Cerebellar cortex (tissue), 1 donor: ENCODE measurements around the gene TMEM130.
A peak's percentile ranks its signal among the peaks of the same experiment; 100 is the strongest.

Experiments used
- DNase-seq: peaks from one replicate; pipeline ENCODE4 v3.0.0-alpha.2; 2015; ENCODE audit warnings: low spot score

Gene TMEM130

GRCh38 chr7:98841179-98841997 is 28.4 kb downstream of the TMEM130 start:
- DNase-seq = peak; percentile 53

GRCh38 chr7:98840722-98841121 is 29.1 kb downstream of the TMEM130 start:
- no peak for DNase-seq

GRCh38 chr7:98840096-98840495 is 29.7 kb downstream of the TMEM130 start:
- no peak for DNase-seq

GRCh38 chr7:98837630-98837972 is 32.2 kb downstream of the TMEM130 start:
- DNase-seq = no peak

- peak; percentile 39 for DNase-seq
Measured at GRCh38 chr7:98836811-98837629, 32.8 kb downstream of the TMEM130 start.

- DNase-seq = no peak
Measured at GRCh38 chr7:98834949-98835348, 34.9 kb downstream of the TMEM130 start.

- DNase-seq = no peak
Measured at GRCh38 chr7:98833022-98833421, 36.8 kb downstream of the TMEM130 start.

GRCh38 chr7:98831641-98832221 is 38.1 kb downstream of the TMEM130 start:
- peak; percentile 21 for DNase-seq

GRCh38 chr7:98830972-98831548 is 38.8 kb downstream of the TMEM130 start:
- no peak for DNase-seq

GRCh38 chr7:98828368-98828767 is 41.4 kb downstream of the TMEM130 start:
- no peak for DNase-seq

- no peak for DNase-seq
Measured at GRCh38 chr7:98827258-98827657, 42.6 kb downstream of the TMEM130 start.

GRCh38 chr7:98826811-98827231 is 43.0 kb downstream of the TMEM130 start:
- peak; percentile 95 for DNase-seq

- DNase-seq = peak; percentile 93
Measured at GRCh38 chr7:98826387-98826786, 43.4 kb downstream of the TMEM130 start.

- no peak for DNase-seq
Measured at GRCh38 chr7:98823226-98823625, 46.6 kb downstream of the TMEM130 start.

GRCh38 chr7:98821348-98821747 is 48.5 kb downstream of the TMEM130 start:
- no peak for DNase-seq

GRCh38 chr7:98816967-98817710 is 52.7 kb downstream of the TMEM130 start:
- no peak for DNase-seq

- DNase-seq = no peak
Measured at GRCh38 chr7:98816241-98816640, 53.6 kb downstream of the TMEM130 start.

GRCh38 chr7:98815313-98815712 is 54.5 kb downstream of the TMEM130 start:
- no peak for DNase-seq

- no peak for DNase-seq
Measured at GRCh38 chr7:98811299-98811698, 58.5 kb downstream of the TMEM130 start.

- peak; percentile 15 for DNase-seq
Measured at GRCh38 chr7:98810153-98810802, 59.5 kb downstream of the TMEM130 start.

- DNase-seq = no peak
Measured at GRCh38 chr7:98808751-98809460, 60.9 kb downstream of the TMEM130 start.
